Hematopoietic multipotent progenitor cell treated with erythropoietin and hydrocortisone succinate and interleukin-3 and kit ligand, for 8 days (in vitro differentiated cells): ENCODE measurements around the gene PHF19.
A peak's percentile ranks its signal among the peaks of the same experiment; 100 is the strongest.

ENCODE experiments used
- DNase-seq: peaks from one replicate; pipeline ENCODE4 v3.0.0-alpha.2; 2015

The PHF19 gene

DNA sequence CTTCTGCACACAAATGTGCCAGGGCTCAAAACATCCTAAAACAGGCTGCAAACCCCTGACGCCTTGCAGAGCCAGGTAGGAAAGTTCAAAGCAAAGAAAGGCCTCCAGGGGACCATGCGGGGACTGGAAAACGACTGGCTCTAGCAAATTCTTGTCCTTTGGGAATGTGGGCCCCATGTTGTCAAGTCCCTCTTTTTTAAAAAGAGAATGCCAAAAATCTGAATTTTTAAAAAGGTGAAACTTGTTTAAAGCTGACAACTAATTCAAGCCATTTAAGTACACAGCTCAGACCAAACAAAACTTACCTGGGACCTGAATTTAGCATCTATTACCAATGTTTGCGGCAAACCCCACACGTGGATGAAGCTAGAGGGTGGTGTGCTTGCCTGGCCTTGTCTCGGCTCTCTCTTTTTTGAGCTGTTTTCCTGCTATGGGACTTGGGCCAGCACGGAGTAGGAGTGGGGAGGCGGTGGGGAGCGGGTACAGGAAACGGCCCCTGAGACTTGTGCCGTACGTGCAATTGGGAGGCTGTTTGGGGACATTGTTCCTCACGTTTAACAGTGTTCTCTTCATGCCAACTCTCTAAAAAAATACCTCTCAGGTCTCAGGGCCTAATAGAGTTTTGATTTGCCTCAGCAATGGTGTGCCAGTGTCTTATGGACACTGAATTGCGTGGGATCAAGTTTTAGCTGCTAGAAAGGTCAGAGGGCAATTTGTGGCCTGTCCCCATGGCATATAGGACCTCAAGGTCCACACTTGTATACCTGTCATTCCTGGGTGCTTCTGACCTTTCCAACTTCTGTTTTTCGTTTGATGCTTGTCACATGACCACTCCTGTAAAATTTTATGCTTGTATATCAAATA lies 15.1 kb upstream of the PHF19 start:
- DNase-seq: no peak

DNA sequence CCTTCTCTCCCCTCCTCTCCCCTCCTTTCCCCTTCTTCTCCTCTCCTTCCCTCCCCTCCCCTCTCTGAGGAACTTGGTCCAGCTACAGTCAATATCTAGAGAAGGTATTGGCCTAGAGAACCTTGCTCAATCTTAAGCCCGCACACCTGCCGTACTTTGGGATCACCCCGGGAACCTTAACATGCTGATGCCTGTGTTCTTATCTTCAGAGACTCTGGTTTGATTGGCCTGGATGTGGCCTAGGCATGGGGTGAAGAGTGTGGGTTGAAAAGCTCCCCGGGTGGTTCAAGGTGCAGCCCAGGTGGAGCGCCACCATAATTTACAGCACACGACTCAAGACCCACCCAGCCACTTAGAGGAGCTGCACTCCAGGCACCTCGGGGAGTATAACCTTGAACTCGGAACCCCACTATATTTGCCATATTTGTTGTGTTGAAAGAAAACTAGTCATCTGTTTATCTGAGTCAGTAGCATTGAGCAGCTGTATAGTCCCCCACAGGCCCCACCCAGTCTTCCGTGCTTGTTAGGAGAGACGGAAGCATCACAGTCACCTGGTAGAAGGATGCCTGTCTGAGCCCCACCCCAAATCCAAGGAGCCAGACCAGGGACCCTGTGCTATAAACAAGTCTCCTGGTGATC lies 14.4 kb upstream of the PHF19 start:
- DNase-seq: no peak

DNA sequence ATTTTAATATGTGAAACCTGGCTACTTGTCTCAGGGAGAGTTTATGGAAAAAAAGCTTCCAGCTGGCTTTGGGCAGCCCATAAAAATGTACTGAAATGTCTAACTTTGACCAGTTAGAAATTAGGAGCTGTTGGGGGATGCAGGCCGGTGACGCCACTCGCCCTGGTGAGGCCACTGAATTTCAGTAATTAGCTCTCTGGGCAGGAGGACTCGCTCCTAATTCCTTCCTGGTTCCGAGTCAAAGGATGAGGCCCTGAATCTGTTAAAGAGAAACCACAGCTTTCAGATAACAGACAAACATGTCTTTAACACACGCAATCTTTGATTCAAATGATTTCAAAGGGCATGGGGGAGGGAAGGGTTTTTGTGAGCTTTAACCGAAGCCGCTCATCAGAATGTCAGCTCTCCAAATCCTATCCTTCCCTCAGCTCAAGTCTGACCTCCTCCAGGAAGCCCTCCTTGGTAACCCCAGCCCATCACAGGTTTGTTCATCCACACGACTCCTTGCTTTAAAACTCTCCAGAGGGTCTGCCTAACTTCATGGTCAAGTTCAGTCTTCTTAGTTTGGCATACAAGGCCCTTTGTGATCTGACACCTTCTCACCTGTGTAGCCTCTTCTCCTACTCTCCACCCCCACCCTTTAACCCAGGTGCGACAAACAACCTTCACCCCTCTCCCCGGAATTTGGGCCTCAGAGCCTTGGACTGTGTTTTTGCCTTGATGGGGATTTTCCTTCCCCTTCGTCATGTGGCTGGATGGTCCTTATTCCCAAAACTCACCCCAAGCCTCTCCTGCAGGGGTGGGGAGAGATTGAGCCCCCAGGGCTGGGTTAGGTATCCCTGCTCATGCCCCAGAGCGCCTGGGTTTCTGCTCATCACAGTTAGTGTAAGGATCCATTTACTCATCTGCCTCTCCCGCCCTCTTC lies 13.6 kb upstream of the PHF19 start:
- no peak for DNase-seq

DNA sequence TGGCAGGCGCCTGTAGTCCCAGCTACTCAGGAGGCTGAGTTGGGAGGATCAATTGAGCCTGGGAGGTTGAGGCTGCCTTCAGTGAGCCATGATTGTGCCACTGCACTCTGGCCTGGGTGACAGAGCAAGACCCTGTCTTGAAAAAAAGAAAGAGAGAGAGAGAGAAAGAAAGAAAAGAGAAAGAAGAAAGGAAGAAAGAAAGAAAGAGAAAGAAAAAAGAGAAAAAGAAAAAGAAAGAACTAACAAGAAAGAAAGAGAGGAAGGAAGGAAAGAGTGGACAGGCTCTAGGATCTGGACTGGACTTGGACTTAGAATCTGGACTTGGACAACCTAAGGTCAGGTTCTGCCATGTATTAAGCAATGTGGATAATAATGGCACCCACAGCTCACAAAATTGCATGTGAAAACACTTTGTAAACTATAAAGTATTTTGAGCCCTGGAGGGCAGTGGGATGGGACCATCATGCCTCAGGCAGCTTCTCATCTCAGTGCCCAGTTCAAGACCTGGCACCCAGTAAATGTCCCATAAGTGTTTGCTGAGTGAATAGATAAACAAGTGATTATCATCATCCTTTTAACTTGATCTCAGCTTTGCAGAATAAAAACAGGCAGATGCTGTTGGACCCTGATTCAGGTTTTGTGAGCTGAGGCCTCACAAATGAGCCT lies 12.8 kb upstream of the PHF19 start:
- DNase-seq: no peak

DNA sequence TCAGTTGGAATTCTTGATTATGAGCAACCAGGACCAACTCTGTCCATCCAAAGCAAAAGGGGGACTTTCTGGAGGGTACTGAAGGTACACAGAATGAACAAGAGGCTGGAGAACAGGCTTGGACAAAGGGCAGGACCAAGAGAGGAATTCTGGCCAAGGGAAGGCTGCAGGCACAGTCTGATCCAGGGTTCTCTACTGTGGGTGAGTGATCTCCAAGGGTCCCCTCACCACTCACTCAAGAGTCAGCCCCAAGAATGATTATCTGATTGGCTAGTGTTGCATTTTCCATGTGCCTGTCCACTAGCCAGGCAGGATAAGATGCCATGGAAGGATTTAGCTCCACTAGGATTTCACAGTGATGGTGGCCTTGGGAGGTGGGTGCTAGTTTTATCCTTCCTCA lies 11.6 kb upstream of the PHF19 start:
- DNase-seq: no peak

DNA sequence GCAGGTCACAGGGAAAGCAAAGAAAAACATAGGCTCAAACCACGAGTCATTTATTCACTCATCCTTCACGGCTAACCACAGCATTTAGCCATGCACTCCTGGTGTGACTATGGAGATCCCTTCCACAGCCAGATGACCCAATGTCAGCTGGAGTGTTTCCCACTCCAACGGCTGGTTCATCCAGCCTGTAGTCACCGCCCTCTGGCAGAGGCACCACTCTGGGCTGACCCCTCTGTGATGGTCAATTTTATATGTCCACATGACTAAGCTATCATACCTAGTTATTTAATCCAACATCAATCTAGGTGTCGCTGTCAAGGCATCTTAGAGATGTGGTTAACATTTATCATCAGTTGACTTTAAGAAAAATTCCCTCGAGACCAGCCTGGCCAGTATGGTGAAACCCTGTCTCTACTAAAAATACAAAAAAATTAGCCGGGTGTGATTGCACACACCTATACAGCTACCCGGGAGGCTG lies 9.5 kb upstream of the PHF19 start:
- no peak for DNase-seq

DNA sequence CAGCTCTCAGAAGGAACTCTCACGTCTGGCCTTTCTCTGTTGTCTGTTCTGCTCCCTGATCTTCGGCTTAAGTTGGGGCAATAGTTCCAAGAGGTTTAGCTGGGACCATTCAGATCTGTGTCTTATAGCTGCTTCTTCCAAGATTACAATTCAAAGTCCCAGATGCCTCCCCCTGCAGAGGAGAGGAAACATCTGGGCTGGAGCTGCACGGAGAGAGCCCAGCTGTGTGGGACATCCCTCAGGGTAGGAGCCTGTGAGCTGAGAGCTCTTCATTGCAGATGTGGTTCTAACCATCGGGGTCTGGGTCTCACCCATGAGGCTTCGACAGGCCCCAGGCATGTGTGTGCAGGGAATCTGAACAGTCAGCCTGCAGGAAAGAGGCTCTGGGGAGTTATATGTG lies 9.0 kb upstream of the PHF19 start:
- no peak for DNase-seq

DNA sequence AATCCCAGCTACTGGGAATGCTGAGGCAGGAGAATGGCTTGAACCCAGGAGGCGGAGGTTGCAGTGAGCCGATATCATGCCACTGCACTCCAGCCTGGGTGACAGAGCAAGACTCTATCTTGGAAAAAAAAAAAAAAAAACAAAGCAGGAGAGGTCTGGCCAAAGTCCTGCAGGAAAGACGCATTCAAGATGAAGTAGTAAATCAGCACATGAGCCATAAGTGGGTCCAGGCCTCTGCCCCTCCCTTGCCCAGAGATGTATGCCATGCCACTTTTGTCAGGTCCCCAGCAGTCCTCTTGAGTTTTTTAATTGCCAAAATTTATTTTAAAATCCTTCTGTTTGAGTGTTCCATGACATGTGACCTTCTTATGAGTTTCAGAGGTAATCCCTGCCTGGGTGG lies 8.5 kb upstream of the PHF19 start:
- DNase-seq: no peak

DNA sequence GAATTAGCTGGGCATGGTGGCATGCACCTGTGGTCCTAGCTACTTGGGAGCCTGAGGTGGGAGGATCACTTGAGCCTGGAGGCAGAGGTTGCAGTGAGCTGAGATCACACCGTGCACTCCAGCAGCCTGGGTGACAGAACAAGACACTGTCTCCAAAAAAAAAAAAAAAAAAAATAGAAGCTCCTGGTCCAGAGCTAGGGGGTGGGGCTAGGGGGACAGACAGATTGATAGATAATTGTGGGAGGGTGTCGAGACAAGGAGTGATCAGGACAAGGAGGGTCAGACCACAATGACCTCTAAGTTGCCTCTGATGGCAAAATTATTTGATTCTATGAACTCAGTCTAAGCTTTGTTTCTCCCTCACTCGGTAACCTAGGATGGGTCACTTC lies 6.6 kb upstream of the PHF19 start:
- no peak for DNase-seq

DNA sequence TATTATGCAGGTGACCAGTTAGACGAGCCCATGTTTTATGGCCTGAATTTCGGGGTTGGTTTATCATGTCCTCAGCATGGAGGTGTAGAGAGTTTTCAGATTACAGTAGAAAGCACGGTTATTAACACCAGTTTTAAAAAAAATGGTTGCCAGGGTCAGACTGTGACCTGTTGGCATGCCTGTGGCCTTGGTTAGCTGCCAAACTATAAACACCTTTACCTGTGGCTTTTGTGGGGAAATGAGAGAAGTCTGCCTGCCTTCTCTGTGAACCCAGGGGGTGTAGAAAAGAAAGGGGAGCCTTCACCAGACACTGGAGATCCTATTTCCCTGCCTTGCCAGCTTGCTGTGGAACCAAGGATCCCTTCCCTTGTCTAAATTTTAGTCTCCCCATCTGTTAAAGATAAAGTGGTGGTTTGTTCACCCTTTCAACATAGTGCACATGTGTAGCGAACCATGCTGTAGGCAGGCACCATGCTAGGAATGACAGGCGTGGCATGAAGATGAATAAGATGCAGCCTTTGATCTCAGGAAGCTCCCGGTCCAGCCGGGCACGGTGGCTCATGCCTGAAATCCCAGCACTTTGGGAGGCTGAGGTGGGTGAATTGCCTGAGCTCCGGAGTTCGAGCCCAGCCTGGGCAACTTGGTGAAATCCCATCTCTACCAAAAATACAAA lies 6.1 kb upstream of the PHF19 start:
- DNase-seq: no peak

DNA sequence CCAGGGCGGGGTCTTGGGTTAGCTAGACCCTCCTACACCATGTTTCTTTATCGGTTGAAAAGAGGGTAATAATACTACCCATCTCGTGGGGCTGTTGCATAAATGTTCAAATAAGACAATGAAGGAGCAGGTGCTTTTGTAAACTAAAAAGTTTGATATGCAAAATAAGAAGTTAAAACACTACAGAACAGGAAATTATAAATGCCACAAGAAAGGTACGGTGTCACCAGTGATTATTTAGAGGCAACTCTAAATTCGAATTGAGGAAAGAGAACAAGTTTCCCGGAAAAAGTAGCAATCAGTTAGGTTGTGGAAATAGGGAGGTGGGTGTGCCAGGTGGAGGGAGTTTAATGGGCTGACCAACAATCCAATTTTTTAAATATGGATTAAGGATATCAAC lies 2.5 kb upstream of the PHF19 start:
- DNase-seq: no peak

DNA sequence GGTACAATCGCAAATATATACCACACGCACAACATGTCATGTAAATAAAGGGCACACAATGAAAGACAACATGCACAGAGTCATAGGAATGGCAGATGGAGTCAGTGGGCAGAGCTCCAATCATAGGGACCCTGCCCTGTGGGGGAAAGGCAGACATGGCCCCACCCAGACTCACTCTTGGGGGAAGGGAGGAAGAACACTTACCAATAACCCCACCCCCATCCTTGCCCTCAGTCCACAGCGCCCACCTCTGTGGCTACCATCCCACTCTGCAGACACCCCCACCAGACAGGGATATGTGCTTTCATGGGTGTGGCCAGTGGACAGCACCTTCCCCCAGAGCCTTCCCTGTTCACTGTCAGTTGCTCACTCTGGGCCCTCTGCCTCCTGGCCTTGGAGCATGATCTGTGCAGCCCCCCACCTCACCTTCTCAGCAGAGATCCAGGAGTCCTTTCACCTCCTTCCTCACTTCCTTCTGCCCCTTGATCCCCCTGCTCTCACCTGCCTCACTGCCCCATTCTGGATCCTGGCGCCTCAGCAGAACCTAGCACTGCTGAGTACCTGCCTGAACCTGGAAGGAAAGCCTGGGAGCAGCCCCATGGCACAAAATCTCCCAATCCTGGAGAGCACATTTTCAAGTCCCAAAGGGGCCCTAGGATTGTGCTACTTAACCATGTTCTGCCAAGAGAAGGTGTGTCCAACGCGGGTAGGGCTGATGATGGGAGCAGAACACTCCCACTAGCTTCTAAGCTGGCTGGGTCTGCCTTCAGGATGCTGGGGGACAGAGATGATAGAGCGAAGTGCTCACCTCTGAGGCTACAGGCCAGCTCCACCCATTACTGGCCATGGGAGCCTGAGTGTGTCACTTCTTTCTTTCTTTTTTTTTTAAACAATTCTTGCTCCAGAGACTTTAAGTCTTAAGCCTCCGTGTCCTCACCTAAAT lies 1.5 kb upstream of the PHF19 start:
- peak; percentile 54 for DNase-seq

DNA sequence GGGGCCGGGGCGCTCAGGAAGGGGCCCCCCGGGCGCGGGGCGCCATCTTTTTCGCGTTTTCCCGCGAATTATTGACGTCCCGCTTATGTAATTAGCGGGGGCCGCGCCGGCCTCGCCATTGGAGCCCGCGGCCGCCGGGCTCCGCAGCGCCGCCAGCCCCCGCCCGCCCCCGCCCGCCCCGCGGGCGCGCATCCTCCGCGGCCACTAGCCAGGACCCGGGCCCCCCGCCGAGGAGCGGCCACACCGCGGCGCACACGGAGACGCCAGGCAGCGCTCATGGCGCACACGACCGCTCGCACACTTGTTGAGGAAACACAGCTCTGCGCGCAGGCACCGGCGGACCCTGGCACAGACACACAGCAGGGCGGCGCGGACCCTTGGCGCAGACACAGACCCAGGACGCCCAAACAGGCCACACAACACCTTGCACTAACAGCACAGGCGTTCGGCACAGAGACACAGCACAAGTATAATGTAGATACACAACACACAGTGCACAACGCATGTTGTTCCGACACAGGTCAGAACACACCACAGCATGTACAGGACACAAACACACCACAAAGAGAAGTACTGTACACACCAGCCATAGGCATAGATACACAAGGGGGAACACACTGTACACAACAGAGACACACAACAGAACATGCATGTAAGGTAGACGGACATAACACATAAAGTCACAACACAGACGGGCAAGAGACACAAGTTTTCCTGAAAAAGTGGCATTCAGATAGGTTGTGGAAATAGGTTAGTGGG lies 467 bp upstream of the PHF19 start:
- DNase-seq: peak; percentile 71

DNA sequence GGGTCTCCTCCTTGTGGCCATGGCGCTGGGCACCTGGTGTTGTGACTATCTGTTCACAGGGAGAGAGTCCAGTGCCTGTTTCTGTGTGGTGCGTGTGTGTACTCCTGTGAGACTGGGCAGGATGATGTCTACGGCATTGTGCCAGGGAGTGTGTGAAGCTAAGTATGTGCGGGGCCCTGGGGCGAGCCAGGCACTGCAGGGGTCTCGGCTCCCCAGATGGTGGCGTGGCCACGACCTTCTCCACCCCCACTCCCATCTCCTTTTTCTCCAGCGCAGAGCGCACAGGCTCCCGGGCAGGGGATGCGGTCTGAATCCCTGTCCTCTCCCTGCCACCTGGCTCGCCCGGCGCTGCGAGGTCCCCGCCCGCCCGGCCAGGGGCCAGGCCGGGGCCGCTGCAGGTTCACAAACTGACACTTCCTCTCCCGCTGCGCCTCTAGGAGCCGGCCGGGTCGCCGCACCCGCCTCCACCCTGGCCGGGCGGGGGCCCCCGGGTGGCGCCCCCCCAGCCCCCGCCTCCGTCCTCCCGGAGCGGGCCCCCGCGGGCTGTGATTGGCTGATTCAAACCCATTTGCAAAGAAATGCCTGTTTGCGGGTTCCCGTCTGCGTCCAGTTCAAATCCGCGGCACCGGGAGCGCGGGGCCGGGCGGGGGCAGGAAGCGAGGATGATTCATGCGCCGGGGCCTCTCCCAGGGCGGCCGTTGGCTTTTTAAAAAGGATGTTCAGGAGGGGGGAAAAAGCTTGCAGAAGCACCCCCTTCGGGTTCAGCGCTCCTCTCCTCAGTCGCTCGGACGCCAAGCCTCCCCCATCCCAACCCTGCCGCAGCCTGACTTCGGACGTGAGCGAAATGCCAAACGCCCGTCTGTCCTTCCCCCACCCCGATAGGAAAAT lies 790 bp downstream of the PHF19 start:
- peak; percentile 89 for DNase-seq

DNA sequence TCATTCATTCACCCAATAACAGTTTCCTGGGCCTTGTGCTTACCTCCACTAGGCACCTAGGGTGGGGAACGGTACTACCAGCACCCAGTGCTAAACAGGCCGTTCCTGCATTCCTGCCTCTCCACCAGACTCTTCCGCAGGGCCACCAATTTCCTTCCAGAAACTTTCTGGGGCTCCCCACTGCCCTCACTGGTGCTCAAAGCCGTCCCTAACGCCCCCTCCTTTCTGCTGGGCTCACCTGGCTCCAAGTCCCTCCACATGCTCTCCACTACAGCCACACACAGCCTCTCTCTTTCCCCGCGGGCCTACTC lies 1.4 kb downstream of the PHF19 start:
- DNase-seq: no peak

DNA sequence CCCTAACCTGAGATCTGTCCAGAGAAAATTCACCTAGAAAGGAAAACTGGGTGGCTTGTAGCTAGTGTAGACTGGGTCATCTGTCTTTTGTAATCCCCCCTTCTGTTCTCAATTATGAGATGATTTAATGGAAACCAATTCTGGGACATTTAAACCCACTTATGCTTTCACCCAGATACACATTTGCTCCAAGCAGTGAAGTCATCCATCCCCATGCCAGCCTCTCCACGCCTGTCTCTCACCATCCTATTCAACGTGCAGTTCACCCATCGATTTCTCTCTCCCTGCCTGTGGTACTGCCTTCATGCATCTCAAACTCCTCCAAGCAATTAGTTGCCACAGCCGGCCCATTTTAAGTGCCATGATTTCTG lies 1.8 kb downstream of the PHF19 start:
- no peak for DNase-seq

DNA sequence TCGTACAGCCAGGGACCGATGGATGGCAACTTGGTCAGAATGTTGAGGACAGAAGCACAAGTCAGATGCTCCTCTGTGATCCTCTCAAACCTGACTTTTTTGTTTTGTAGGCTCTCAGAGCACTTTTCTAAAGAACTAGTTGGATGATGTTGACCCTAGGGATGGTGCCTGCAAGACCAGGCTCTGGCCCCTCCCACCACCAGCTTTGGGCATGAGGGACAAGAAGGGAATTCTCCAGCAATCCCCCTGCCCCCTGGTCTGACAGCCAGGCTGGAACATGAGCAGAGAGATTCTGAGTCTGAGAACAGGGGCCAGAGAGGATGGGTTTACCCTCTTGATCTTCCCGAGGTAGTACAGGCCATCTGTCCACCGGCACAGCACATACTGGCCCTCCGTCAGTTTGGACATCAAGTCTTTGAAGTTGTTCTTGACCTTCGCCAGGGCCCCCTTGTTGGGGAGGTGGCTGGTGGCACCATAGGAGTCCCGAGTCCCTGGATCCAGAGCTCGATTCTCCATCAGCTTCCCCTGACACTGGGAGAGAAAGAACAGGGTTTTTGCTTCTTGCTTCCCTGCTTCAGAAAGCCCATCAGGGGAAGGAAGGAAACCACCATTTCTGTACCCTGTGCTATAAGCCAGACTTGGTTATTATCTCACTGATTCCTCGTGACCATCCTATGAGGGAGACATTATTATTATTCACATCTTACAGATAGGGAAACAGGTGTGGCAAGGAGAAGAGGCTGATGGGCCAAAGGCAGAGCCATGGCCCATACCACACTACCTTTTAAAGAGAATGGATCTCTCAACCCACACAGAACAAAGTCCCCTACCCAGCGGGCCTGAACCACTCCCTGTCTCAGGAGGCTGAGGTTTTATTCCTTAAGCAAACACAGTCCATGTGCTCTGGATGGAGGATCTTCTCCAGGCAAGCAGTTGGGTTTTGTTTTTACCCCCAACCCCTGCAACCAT lies 2.5 kb downstream of the PHF19 start:
- no peak for DNase-seq

DNA sequence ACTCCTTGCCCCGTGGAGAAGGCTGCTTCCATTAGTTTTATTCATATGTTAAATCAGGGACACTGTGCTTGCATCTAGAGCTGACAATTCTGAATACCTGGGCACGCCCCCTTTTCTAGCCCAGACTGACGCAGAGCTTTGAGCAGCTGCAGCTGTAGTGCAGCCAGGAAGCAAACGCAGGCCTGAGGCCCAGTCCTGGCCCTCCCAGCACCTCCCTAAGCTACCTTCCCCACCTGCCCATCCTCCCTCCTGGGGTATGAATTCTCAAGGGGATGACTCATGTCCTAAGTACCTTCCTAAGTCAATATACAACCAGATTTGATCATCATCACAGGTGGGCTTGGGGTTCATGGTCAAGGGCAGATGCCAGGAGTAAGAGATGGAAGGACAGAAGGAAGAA lies 3.5 kb downstream of the PHF19 start:
- DNase-seq: no peak
